Activated CD4-positive, alpha-beta T cell treated with anti-CD3 and anti-CD28 coated beads, Interleukin-2, Interleukin-4, amounts not matched to agents 100 ng/mL and 50 ng/mL, durations not matched to agents 16 hours and 8 hours (primary cell): ENCODE data around the gene SGCA.

ENCODE experiments used
- DNase-seq: peaks from one replicate; pipeline ENCODE4 v3.0.0-alpha.2; 2020; ENCODE audit warnings: low spot score

Gene SGCA

DNA sequence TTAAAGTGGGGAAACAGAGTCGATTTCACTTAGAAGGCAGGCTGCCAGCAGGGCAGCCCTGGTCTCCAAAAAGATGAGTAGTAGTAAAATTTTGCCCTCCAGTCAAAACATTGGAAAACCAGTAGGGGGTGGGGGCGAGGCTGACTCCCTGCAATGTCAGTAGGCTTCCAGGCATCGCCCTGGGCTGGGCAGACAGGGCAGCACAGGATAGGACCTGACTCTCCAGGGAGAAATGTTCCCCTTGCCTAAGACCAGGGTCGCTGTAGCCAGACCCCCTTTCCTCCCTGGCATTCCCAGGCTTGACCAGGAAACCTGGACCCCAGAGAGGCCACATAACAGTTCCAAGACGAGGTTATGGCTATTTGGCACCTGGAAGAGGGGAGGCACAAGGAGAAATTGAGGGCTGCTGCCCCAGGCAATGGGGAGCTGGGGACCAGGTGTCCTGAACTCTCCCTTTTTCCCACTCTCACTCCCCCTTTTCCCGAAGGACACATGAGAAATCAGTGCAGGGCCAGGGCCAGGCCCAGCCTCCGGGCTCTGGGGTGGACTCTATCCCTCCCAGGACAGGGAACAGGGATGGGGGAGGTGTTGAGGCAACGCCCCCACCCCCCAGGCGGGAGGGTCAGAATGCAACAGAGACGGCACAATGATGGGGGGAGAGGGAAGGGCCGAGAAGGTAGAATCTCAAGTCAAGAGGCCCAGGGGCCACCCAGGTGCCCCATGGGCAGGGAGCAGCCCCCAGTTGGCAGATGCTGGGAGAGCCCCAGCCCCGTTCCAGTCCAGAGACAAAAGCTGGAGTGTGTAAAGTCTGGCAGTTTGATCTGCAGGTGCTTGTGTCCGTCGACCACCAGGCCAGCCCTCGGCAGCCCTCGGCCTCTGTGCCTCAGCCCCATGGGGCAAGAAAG is 31.3 kb upstream of the SGCA start:
- DNase-seq: no peak

DNA sequence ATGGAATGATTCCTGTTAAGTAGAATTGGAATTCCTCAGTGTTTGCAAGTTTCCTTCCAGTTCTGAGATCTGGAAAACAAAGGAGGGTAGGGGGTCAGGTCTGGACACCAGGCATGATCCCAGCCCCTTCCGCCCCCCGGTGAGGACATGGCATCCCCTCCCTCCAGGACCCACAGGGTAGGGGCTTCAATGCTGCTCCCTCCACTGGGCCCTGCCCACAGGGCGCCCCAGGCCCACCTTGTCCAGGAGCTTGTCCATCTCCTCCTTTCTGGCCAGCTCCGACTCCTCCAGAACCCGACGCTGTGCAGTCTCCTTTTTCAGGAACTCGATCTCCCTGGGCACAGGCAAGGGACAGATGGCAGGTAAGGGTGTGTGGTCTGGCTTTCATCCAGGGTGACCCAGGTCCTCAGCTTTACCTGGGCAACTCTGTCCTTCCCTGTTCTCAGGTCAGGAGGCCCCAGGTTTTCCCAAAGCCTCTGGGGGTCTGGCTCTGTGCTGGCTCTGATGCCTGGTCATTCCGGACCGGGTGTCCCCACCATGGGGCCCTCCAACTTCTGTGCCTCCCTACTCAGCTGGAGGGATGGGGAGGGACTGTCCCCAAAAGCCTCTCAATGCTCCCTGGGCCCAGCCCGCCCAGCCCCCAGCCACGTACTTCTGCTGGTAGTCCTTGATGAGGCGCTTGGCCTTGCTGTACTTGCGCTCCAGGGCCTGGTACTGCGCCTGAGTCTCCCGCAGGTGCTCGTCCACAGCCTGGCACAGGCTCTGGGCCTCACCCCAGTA is 30.3 kb upstream of the SGCA start:
- no peak for DNase-seq

GRCh38 chr17:50136096-50136687 is 29.6 kb upstream of the SGCA start:
- no peak for DNase-seq

DNA sequence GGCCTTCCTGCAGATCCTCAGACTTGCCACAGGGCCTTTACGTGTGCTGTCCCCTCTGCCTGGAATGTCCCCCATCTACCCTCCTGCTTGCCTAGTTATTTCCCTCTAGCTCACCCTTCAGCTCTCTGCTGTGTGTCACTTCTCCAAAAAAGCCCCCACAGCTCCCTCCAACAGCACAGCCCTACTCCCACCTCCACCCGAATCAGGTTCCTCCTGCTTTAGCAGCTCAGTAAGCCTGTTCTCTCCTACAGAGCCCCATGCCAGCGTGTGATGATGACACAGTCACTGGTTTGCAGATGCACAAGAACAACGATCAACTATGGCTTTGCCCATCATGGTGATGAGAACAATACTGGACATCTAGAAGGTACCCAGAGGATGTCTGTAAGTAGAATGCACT is 28.8 kb upstream of the SGCA start:
- no peak for DNase-seq

- no peak for DNase-seq
These were observed 26.5 kb upstream of the SGCA start for GRCh38 chr17:50139185-50139783.

DNA sequence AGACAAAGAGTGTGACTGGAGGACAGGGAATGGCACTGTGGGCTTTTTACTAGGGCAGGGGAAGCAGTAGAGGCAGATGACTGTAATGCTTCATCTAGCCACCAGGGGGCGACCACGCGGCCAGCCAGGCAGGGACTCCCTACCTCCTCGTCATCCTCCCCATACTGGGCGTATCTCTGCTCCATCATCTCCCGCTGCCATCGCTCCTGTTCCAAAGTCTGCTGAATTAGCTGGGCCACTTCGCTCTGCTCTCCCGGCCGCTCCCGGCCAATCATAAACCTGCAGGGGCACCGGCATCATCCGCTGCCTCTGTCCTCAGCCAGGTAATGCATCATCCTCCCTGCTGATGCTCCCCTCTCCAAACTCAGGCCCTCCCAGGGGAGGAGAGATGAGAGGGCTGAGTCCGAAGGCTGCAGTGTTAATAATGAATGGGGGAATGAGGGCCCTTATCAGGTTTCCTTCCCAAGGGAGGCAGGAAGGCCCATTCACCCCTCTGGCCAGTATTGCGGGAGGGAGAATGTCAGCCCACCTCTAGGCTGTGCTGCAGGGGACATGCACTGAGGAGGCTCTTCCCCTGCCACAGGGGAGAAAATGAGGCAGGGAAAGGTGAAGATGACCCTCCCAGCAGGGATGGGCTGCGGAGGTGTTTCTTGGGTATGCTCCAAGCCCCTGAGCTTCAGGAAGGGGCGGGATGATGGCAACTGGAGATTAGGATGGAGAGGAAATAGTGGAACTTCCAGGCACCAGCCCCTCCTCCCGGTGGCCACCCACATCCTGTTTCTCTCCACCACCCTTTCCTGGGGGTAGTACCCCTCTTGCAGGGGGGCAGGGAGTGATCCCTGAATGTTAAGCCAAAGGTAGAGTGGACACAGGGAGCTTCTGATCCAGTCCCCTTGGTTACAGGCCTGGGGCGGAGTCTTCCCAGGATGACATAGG is 25.6 kb upstream of the SGCA start:
- DNase-seq: peak; percentile 83

GRCh38 chr17:50141026-50141744 is 24.6 kb upstream of the SGCA start:
- no peak for DNase-seq

- DNase-seq: no peak
These were observed 24.1 kb upstream of the SGCA start for GRCh38 chr17:50141745-50142110.

GRCh38 chr17:50143461-50144176 is 22.2 kb upstream of the SGCA start:
- DNase-seq: no peak

DNA sequence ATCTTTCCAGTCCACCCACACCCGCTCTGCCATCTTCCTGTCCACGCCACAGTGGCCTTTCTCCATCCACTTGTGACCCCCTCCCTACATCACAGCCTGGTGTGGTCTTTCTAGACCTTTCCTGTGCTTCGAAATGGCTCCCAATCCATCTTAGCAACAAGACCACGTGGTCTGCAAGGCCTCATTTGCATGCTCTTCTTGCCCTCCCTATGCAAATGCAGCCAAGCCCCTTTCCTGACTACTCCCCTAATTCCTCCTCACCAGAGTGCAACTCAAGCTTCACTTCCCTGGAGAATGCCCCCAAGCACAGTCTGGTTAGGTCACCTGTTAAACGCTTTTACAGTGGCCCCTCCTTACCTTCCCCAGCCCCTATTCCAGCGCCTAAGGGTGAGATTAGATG is 21.4 kb upstream of the SGCA start:
- no peak for DNase-seq

GRCh38 chr17:50144845-50145531 is 20.8 kb upstream of the SGCA start:
- DNase-seq: no peak

DNA sequence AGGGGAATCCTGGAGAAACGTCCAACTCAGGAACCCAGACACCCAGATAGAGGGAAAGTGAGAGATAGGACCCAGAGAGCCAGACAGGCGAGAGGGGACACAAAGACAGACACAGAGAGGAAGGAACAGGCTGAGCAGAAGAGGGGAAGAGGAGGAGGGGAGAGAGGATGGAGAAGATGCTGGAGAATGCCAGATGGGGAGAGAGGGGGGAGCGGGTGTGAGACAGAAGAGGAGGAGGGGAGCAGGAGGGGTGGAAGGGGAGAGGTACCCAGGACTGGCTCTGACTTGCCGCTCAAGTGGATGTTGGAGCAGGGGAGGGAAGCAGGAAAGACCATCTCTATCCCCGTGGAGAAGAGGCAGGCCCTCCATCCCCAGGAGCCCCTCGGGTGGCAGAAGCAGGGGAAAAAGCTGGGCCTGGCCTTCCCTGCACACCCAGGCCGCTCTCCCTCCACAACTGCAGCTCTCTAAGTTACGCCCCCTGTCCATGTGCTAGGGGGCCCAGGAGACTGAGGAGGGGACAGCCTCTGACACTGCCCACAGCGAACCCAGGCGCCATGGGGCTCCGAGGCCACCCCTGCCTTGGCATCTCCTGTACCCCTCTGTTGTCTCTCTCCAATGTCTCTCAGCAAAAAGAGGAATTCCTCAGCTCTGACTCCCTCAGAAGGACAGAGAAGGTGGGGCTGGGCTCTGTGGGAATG is 20.1 kb upstream of the SGCA start:
- no peak for DNase-seq

- no peak for DNase-seq
These were observed 19.4 kb upstream of the SGCA start for GRCh38 chr17:50146230-50146926.

DNA sequence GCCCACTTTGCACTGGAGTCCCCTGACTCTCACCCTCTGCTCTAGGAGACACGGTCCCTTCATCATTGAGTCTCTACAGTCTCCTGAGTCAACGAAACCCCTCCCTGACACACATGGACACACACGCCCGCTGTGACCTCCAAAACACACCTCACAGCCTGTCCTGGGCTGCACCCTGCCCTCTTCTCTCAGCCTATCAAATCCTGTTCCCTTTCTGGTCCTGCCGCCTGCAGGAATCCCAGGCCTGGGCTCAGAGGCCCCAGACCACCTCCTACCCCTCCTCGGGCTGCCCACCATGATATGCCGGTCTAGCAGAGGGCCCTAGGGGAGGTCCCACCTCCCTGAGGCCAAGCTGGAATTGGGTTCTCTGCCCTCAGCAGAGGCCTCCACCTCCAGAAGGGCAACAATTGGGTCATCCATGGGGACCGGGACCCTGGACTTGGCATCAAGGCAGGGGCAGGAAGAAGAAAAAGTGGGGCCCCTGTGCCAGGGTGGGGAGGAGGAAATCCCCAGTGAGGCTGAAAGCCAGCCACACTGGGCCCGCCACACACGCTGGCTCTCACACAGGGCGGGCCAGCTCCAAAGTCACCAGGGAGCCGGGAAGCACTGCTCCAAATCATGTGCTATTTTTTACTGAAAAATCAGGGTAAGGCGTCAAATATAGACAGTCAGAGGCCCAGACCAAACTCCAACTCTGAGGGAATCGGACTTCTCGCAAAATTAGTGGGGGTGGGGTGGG is 18.7 kb upstream of the SGCA start:
- DNase-seq: no peak

DNA sequence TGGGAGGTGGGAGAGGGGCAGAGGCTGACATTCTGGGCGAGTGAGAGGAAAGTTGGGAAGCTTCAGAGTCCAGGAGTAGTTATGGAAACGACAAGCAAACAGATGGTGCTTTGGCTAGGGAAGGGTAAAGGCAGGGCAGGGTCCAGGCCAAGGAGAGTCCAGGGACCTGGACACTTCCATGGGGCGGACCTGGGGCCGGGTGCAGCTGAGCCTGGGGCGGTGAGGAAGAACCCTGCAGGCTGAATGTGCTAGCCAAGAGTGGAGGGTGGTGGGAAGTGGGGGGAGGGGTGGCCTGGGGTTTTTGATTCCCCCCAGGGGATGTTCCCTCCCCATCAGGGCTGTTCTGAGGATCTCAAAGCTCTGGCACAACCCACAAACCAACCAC is 18.0 kb upstream of the SGCA start:
- DNase-seq: no peak

- peak; percentile 65 for DNase-seq
These were observed 17.3 kb upstream of the SGCA start for GRCh38 chr17:50148226-50149090.

GRCh38 chr17:50149091-50149416 is 16.8 kb upstream of the SGCA start:
- DNase-seq: no peak
